GM23248 (cell line): ENCODE results near the gene ARF6. TPM values are rescaled to one million over a fixed set of nuclear protein-coding genes. Genes with fewer than 3 reads are reported as not detected.
"Not testable (repeated sequence)": the region's sequence is repeated elsewhere in the genome, so short reads cannot be mapped to it uniquely, and the experiment has no call there.

ENCODE experiments used
- DNase-seq: peaks from one replicate; pipeline ENCODE4 v3.0.0-alpha.2; 2015
- H2AFZ ChIP-seq: fragments of 200-600 bp; sonication (generic); 2 replicates; pipeline ENCODE4 v1.6.1; 2016; ENCODE audit warnings: antibody characterized with exemption
- H3F3A ChIP-seq: fragments of 200-600 bp; sonication (generic); 2 replicates; pipeline ENCODE4 v1.6.1; 2016; ENCODE audit warnings: mild to moderate bottlenecking, antibody characterized with exemption, mixed run types; ENCODE audit not compliant: insufficient read depth
- H3K27ac ChIP-seq: fragments of 200-600 bp; sonication (generic); 2 replicates; pipeline ENCODE4 v1.5.1; 2016; ENCODE audit warnings: mild to moderate bottlenecking
- H3K27me3 ChIP-seq: fragments of 200-600 bp; sonication (generic); replicated peaks from 2 replicates; pipeline ENCODE4 v1.6.1; 2016; ENCODE audit warnings: mild to moderate bottlenecking; ENCODE audit not compliant: insufficient read depth
- H3K36me3 ChIP-seq: fragments of 200-600 bp; sonication (generic); 2 replicates; pipeline ENCODE4 v1.6.1; 2016; ENCODE audit warnings: low read depth, mild to moderate bottlenecking
- H3K4me1 ChIP-seq: fragments of 200-600 bp; sonication (generic); 2 replicates; pipeline ENCODE4 v1.6.1; 2016; ENCODE audit warnings: mild to moderate bottlenecking; ENCODE audit not compliant: insufficient read depth
- H3K4me2 ChIP-seq: fragments of 200-600 bp; sonication (generic); one replicate; pipeline ENCODE4 v1.6.1; 2016; ENCODE audit warnings: mild to moderate bottlenecking; ENCODE audit not compliant: unreplicated experiment
- H3K4me3 ChIP-seq: fragments of 200-600 bp; sonication (generic); 2 replicates; pipeline ENCODE4 v1.5.1; 2016; ENCODE audit warnings: mild to moderate bottlenecking
- H3K79me2 ChIP-seq: fragments of 200-600 bp; sonication (generic); 2 replicates; pipeline ENCODE4 v1.6.1; 2016; ENCODE audit warnings: mild to moderate bottlenecking; ENCODE audit not compliant: insufficient read depth
- H3K9ac ChIP-seq: fragments of 200-600 bp; sonication (generic); 2 replicates; pipeline ENCODE4 v1.6.1; 2016; ENCODE audit warnings: mild to moderate bottlenecking
- H3K9me2 ChIP-seq: fragments of 200-600 bp; sonication (generic); 2 replicates; pipeline ENCODE4 v1.6.1; 2016; ENCODE audit warnings: mixed run types, mild to moderate bottlenecking, moderate library complexity; ENCODE audit not compliant: insufficient read depth
- H3K9me3 ChIP-seq: fragments of 200-600 bp; sonication (generic); one replicate; pipeline ENCODE4 v1.6.1; 2017; ENCODE audit warnings: low read depth
- H4K20me1 ChIP-seq: fragments of 200-600 bp; sonication (generic); 2 replicates; pipeline ENCODE4 v1.6.0; 2016; ENCODE audit not compliant: insufficient read depth
- EZH2 ChIP-seq: fragments of 200-600 bp; sonication (generic); IDR thresholded peaks from 2 replicates; pipeline ENCODE4 v1.6.1; 2018; ENCODE audit warnings: antibody characterized with exemption, mild to moderate bottlenecking; ENCODE audit not compliant: insufficient read depth, poor library complexity, severe bottlenecking
- EZH2phosphoT487 ChIP-seq: fragments of 200-600 bp; sonication (generic); IDR thresholded peaks from 2 replicates; pipeline ENCODE4 v1.6.1; 2018; ENCODE audit warnings: antibody characterized with exemption, moderate library complexity, mild to moderate bottlenecking, low read depth; ENCODE audit not compliant: insufficient read depth
- WGBS, 2 experiments: methylation state at CpG; one replicate each; pipeline ENCODE4 v1.1.6; 2015 to 2017; ENCODE audit warnings: low lambda C conversion rate in 2 of 2, low coverage in 1 of 2; ENCODE audit errors: missing lambda C conversion rate in 2 of 2; 5-methylcytosine and 5-hydroxymethylcytosine counted together
- in situ Hi-C: fragments of 300-500 bp; cut with MboI; formaldehyde crosslinking; loops from 2 replicates; pipeline ENCODE4 v1.15.0; 2020
- polyA plus RNA-seq: library from polyadenylated mRNA; unstranded; fragments of >200 nt; fragmentation: Nextera tagmentation; extraction: Ambion mirVana; gene quantifications from 2 replicates; pipeline ENCODE4 v1.2.1, GENCODE V29; 2016
- total RNA-seq: library from RNA; depleted of rRNA; stranded (reverse); fragments of >200 nt; shearing (Covaris generic); gene quantifications from 2 replicates; pipeline ENCODE4 v1.2.3, GENCODE V29; 2014

ARF6 gene
- total and polyA plus RNA-seq, 2 experiments from 2014 or later = 92.5 to 120 TPM

DNA sequence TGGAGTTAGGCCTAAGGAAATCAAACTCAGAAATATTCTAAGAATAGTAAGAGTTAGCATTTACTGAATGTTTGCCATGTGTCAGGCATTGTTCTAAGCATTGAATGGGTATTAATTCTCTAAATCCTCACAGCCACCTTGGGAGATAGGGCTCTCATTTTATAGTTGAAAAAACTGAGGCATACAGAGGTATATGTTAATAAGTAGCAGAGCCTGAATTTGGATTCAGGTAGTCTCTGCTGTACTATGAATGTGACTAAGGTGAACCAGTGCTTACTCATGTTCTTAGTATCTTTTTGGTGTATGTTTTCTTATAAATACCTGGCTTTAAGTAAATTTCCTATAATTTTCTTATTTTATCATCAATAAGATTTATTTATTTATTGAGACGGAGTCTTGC, 8.1 kb downstream of the ARF6 start:
- no peak overlapping the region for H3K27ac ChIP-seq
- H4K20me1 ChIP-seq = no peaks in the 10 kb centered on the region; the same call in 1 of the 2 replicates
- no peaks in the 10 kb centered on the region for H3K9me3 ChIP-seq
- peaks cover 41% of the 10 kb centered on the region for H3F3A ChIP-seq
- no peak overlapping the region for H3K4me2 ChIP-seq
- DNase-seq = no peak
- no peak overlapping the region for H3K9ac ChIP-seq
- in situ Hi-C loops = no loop called here
- TF ChIP-seq EZH2 (no peak), EZH2phosphoT487 (no peak)
- H3K4me1 ChIP-seq = peaks cover 23% of the 10 kb centered on the region
- peaks cover 38% of the 10 kb centered on the region for H3K79me2 ChIP-seq
- no peak overlapping the region for H2AFZ ChIP-seq
- H3K4me3 ChIP-seq = no peak overlapping the region
- no peaks in the 10 kb centered on the region for H3K9me2 ChIP-seq
- no peaks in the 10 kb centered on the region for H3K27me3 ChIP-seq
- 0 out of 2 replicates have a peak, but pooled peaks cover 12% of the 10 kb centered on the region for H3K36me3 ChIP-seq
- WGBS, 2 experiments = 100% methylated on average over 1 of the region's 1 CpG

DNA sequence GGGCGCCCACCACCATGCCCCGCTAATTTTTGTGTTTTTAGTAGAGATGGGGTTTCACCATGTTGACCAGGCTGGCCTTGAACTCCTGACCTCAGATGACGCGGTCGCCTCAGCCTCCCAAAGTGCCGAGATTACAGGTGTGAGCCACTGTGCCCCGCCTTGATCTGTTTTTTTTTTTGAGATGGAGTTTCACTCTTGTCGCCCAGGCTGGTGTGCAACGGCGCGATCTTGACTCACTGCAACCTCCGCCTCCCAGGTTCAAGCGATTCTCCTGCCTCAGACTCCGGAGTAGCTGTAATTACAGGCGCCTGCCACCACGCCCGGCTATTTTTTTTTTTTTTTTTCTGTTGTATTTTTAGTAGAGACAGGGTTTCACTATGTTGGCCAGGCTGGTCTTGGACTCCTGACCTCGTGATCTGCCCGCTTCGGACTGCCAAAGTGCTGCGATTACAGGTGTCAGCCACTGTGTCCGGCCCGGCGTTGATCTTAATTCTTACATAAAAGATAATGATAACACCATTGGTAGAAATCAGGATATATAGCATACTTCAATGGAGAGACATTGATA, 9.9 kb downstream of the ARF6 start:
- H3K79me2 ChIP-seq = peaks cover 20% of the 10 kb centered on the region
- in situ Hi-C loops, H3K4me3 ChIP-seq, H3K9ac ChIP-seq, H3K27me3 ChIP-seq, H3K27ac ChIP-seq, H4K20me1 ChIP-seq, H2AFZ ChIP-seq, DNase-seq, H3K36me3 ChIP-seq, H3K9me3 ChIP-seq, H3K9me2 ChIP-seq, H3K4me2 ChIP-seq: not testable (repeated sequence)
- peaks cover 31% of the 10 kb centered on the region for H3F3A ChIP-seq
- WGBS, 2 experiments = 84 to 87% methylated on average over 23 to 24 of the region's 24 CpGs
- peaks cover 20% of the 10 kb centered on the region for H3K4me1 ChIP-seq

DNA sequence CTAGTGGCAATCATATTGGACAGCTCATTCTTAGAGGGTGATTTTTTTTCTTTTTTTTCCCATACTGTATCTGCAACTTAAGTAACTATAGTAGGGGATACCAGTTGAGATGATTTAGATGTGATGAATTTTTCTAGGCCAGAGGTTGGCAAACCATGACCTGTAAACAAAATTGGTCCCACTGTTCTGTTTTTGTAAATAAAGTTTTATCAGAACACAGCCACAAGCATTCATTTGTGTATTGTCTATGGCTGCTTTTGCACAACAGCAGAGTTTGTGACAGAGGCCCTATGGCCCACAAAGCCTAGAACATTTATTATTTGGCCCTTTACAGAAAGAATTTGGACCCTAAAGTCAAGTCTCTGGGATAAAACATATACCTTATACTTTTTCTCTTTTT, 11.4 kb downstream of the ARF6 start:
- Histone ChIP-seq H3K4me2 (no peak overlapping the region), H3K9ac (no peak overlapping the region), H3K27me3 (no peaks in the 10 kb centered on the region), H3K79me2 (peaks cover 5% of the 10 kb centered on the region; the same call in 1 of the 2 replicates), H3K9me2 (no peaks in the 10 kb centered on the region), H3K36me3 (no peaks in the 10 kb centered on the region), H3K27ac (no peak overlapping the region), H2AFZ (no peak overlapping the region), H3K9me3 (no peaks in the 10 kb centered on the region), H4K20me1 (no peaks in the 10 kb centered on the region), H3K4me3 (no peak overlapping the region), H3K4me1 (peaks cover 20% of the 10 kb centered on the region), H3F3A (peaks cover 30% of the 10 kb centered on the region)
- TF ChIP-seq EZH2phosphoT487 (no peak), EZH2 (no peak)
- DNase-seq = no peak
- in situ Hi-C loops = no loop called here

DNA sequence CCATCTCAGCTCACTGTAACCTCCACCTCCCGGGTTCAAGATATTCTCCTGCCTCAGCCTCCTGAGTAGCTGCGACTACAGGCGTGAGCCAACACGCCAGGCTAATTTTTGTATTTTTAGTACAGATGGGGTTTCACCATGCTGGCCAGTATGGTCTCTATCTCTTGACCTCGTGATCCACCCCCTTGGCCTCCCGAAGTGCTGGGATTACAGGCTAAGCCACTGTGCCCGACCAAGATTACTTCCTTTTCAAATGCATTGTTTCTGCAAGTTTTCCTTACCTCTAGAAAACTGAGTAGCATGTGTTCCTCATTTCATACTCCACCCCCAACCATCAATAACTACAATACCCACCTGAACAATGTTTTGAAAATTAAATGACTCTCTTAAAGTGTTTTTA, 13.1 kb downstream of the ARF6 start:
- 87% methylated on average over 7 of the region's 7 CpGs for WGBS, 2 experiments
- TF ChIP-seq EZH2phosphoT487 (no peak), EZH2 (no peak)

DNA sequence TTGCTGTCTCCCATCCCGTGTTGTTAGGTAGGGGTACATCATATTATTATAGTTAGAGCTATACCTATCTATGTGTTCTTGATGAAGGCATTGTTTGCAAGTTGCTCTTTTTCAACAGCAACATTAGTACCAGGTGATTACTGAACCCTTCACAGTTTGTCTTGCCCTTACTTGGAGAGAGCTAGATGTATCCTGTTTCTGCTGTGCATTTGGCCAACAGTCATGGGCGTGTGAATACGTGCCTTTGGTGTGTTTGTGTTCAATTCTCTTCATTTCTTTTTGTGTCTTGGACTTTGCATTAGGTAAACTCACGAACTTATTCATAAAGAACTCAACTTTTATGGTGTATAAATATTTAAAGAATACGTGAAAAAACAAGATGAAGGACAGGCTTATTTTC, 14.3 kb downstream of the ARF6 start:
- Histone ChIP-seq H3K27me3 (no peaks in the 10 kb centered on the region), H3K79me2 (no peaks in the 10 kb centered on the region), H3K4me1 (peaks cover 35% of the 10 kb centered on the region), H4K20me1 (no peaks in the 10 kb centered on the region), H3K4me2 (peak overlapping the region; percentile 76), H3K4me3 (peak overlapping the region; percentile 44), H3K27ac (peak overlapping the region; percentile 84), H3K9me2 (no peaks in the 10 kb centered on the region), H2AFZ (peak overlapping the region; percentile 32; the same call in 1 of the 2 replicates), H3K9me3 (no peaks in the 10 kb centered on the region), H3F3A (peaks cover 36% of the 10 kb centered on the region), H3K9ac (peak overlapping the region; percentile 39), H3K36me3 (no peaks in the 10 kb centered on the region)
- no peak for TF ChIP-seq EZH2
- TF ChIP-seq EZH2phosphoT487 = no peak
- WGBS, 2 experiments = 75 to 77% methylated on average over 5 of the region's 5 CpGs
- DNase-seq = no peak
- in situ Hi-C loops = no loop called here

More for the DNA sequence above, 13.1 kb downstream of the ARF6 start:
- H3K9me2 ChIP-seq = no peaks in the 10 kb centered on the region
- in situ Hi-C loops = no loop called here
- no peak for DNase-seq
- H2AFZ ChIP-seq = no peak overlapping the region
- no peak overlapping the region for H3K4me3 ChIP-seq
- H3K4me2 ChIP-seq = no peak overlapping the region
- no peaks in the 10 kb centered on the region for H3K9me3 ChIP-seq
- no peaks in the 10 kb centered on the region for H3K27me3 ChIP-seq
- peaks cover 28% of the 10 kb centered on the region for H3F3A ChIP-seq
- H3K79me2 ChIP-seq = no peaks in the 10 kb centered on the region
- H3K9ac ChIP-seq = no peak overlapping the region
- H3K36me3 ChIP-seq = no peaks in the 10 kb centered on the region
- H3K4me1 ChIP-seq = peaks cover 24% of the 10 kb centered on the region
- no peak overlapping the region for H3K27ac ChIP-seq
- no peaks in the 10 kb centered on the region for H4K20me1 ChIP-seq
